Measurements from ENCODE around the gene GNL1.

GRCh38 chr6:30533460-30534294, 22.6 kb downstream of the GNL1 start:
- no peak for TF ChIP-seq GATA3 (IDR thresholded peaks at IDR 0.05; ENCODE audit: low read depth, low read length)
- TF ChIP-seq GATA2 (IDR thresholded peaks at IDR 0.05; ENCODE audit: low read depth, low read length): no peak
